ENCODE results near the gene RAB42. TPM values are rescaled to one million over a fixed set of nuclear protein-coding genes. Genes with fewer than 3 reads are reported as not detected.
A peak's percentile ranks its signal among the peaks of the same experiment; 100 is the strongest.

RAB42 gene
- total and polyA plus RNA-seq, 9 of the 15 experiments (the other 6 are each of a cell fraction or from before 2014, with no cell fraction given), result 0.07 to 0.14 (median 0.12) TPM; not detected in 6

GRCh38 chr1:28642847-28643635 lies 51.0 kb downstream of the RAB42 start, which contains the start of gene TAF12 (continued):
- TF ChIP-seq CTCFL (IDR thresholded peaks at IDR 0.05; ENCODE audit: borderline replicate concordance, insufficient read depth, low read depth, low read length, poor library complexity, severe bottlenecking), result no peak
- TF ChIP-seq NFIC (IDR thresholded peaks at IDR 0.05), result peak; percentile 80
- TF ChIP-seq ZNF263 (CRISPR knock-in tag; IDR thresholded peaks at IDR 0.05; ENCODE audit: borderline replicate concordance), result no peak; the same call in 1 of the 2 replicates
- peak; percentile 91 for TF ChIP-seq ZKSCAN8 (CRISPR knock-in tag; IDR thresholded peaks at IDR 0.05)
- no peak for TF ChIP-seq MBD1 (CRISPR knock-in tag; IDR thresholded peaks at IDR 0.05)
- TF ChIP-seq HMG20B (CRISPR knock-in tag; IDR thresholded peaks at IDR 0.05), result no peak
- no peak for TF ChIP-seq ZNF584 (CRISPR knock-in tag; IDR thresholded peaks at IDR 0.05; ENCODE audit: low read depth)
- TF ChIP-seq GTF2E2 (tag; IDR thresholded peaks at IDR 0.05), result peak; percentile 92
- no peak for TF ChIP-seq ZNF561 (CRISPR knock-in tag; conservative IDR thresholded peaks at IDR 0.05)
- no peak for TF ChIP-seq ZNF124 (CRISPR knock-in tag; IDR thresholded peaks at IDR 0.05)
- TF ChIP-seq MLLT1 (IDR thresholded peaks at IDR 0.05), result peak; percentile 26 to 83
- TF ChIP-seq TEAD2 (tag; IDR thresholded peaks at IDR 0.05), result 0 out of 2 replicates have a peak, but pooled peaks have one; percentile 18
- no peak for TF ChIP-seq RBM39 (optimal IDR thresholded peaks at IDR 0.05; ENCODE audit: low read depth, low read length)
- TF ChIP-seq PHF21A (IDR thresholded peaks at IDR 0.05; ENCODE audit: borderline replicate concordance, low read depth), result peak; percentile 24; the same call in 1 of the 2 replicates
- TF ChIP-seq CREM (IDR thresholded peaks at IDR 0.05; ENCODE audit: low read depth), result peak; percentile 87
- TF ChIP-seq ZBTB9 (CRISPR knock-in tag; IDR thresholded peaks at IDR 0.05), result 0 out of 2 replicates have a peak, but pooled peaks have one; percentile 40
- no peak for TF ChIP-seq ZNF695 (CRISPR knock-in tag; IDR thresholded peaks at IDR 0.05)
- TF ChIP-seq ZHX1 (conservative IDR thresholded peaks at IDR 0.05; ENCODE audit: low read length), result 0 out of 2 replicates have a peak, but pooled peaks have one; percentile 9
